HEK293 (cell line): ENCODE measurements around the gene CABP7.

Source experiments
- CTCF ChIP-seq: fragments of 450-650 bp; formaldehyde crosslinking; IDR thresholded peaks from 2 replicates; pipeline ENCODE4 v1.5.1; 2016; ENCODE audit warnings: missing biosample characterization, missing genetic modification characterization
- HOXA7 ChIP-seq: sonication (generic); formaldehyde crosslinking; IDR thresholded peaks from 2 replicates; pipeline ENCODE4 v1.8.1; 2022; ENCODE audit warnings: missing genetic modification reagents, borderline replicate concordance
- PATZ1 ChIP-seq: fragments of 450-650 bp; formaldehyde crosslinking; IDR thresholded peaks from 2 replicates; pipeline ENCODE4 v1.5.1; 2016; ENCODE audit warnings: missing biosample characterization, missing genetic modification characterization
- SP2 ChIP-seq: fragments of 450-650 bp; formaldehyde crosslinking; IDR thresholded peaks from 2 replicates; pipeline ENCODE4 v1.5.1; 2016; ENCODE audit warnings: missing biosample characterization, missing genetic modification characterization
- TCF7L2 ChIP-seq: IDR thresholded peaks from 2 replicates; pipeline ENCODE4 v1.6.1; 2011; ENCODE audit warnings: low read depth, mild to moderate bottlenecking, inconsistent platforms, low read length, moderate library complexity, borderline replicate concordance
- YY1 ChIP-seq: fragments of 450-650 bp; formaldehyde crosslinking; IDR thresholded peaks from 2 replicates; pipeline ENCODE4 v1.5.1; 2018; ENCODE audit warnings: missing biosample characterization, missing genetic modification characterization
- ZNF23 ChIP-seq: fragments of 450-650 bp; formaldehyde crosslinking; IDR thresholded peaks from 2 replicates; pipeline ENCODE4 v1.5.1; 2016; ENCODE audit warnings: missing biosample characterization, missing genetic modification characterization, borderline replicate concordance
- ZNF561 ChIP-seq: fragments of 450-650 bp; IDR thresholded peaks from 2 replicates; pipeline ENCODE4 v1.5.1; 2018; ENCODE audit warnings: missing biosample characterization, missing genetic modification characterization, borderline replicate concordance

- TF ChIP-seq YY1 (tag by site-specific recombination), result no peak
- no peak for TF ChIP-seq ZNF23 (tag by site-specific recombination)
- TF ChIP-seq CTCF (tag by site-specific recombination), result no peak
- no peak for TF ChIP-seq SP2
- no peak for TF ChIP-seq ZNF561
- TF ChIP-seq TCF7L2, result no peak
- no peak for TF ChIP-seq PATZ1 (tag by site-specific recombination)
- TF ChIP-seq HOXA7 (CRISPR knock-in tag), result no peak
Measured at GRCh38 chr22:29700900-29701154, 19.0 kb upstream of the CABP7 start.
